PC-9 (cell line): ENCODE measurements around the gene HILPDA.
A peak's percentile ranks its signal among the peaks of the same experiment; 100 is the strongest.

Experiments used
- EZH2 ChIP-seq: fragments of 200-600 bp; sonication (generic); IDR thresholded peaks from 2 replicates; pipeline ENCODE4 v1.8.0; 2017; ENCODE audit warnings: antibody characterized with exemption, low read depth
- TF ChIP-seq, protein P1 (sequence below): fragments of 200-600 bp; sonication (generic); conservative IDR thresholded peaks from 2 replicates; pipeline ENCODE4 v1.6.1; 2017; ENCODE audit warnings: mixed run types, antibody characterized with exemption, mild to moderate bottlenecking, moderate library complexity

GRCh38 chr7:128427289-128427891 lies 28.3 kb upstream of the HILPDA start:
- no peak for TF ChIP-seq EZH2
- TF ChIP-seq, protein P1, sequence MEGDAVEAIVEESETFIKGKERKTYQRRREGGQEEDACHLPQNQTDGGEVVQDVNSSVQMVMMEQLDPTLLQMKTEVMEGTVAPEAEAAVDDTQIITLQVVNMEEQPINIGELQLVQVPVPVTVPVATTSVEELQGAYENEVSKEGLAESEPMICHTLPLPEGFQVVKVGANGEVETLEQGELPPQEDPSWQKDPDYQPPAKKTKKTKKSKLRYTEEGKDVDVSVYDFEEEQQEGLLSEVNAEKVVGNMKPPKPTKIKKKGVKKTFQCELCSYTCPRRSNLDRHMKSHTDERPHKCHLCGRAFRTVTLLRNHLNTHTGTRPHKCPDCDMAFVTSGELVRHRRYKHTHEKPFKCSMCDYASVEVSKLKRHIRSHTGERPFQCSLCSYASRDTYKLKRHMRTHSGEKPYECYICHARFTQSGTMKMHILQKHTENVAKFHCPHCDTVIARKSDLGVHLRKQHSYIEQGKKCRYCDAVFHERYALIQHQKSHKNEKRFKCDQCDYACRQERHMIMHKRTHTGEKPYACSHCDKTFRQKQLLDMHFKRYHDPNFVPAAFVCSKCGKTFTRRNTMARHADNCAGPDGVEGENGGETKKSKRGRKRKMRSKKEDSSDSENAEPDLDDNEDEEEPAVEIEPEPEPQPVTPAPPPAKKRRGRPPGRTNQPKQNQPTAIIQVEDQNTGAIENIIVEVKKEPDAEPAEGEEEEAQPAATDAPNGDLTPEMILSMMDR = peak; percentile 91
